Activated CD4-positive, CD25-positive, alpha-beta regulatory T cell treated with anti-CD3 and anti-CD28 coated beads, Interleukin-2, amount 50 U/mL, for 72 hours (primary cell): ENCODE data around the gene TJP1.

ENCODE experiments used
- DNase-seq: peaks from one replicate; pipeline ENCODE4 v3.0.0; 2021

Gene TJP1

GRCh38 chr15:29822100-29822683, at the start of gene TJP1:
Gene TJP1, minus strand, starts transcription at chr15:29822468. Its CDS starts 440 bp downstream, at chr15:29822028.
- no peak for DNase-seq

GRCh38 chr15:29871401-29871800, 49.1 kb upstream of the TJP1 start:
- DNase-seq, result no peak

- DNase-seq, result no peak
Measured at GRCh38 chr15:29870495-29871151, 48.4 kb upstream of the TJP1 start.

- DNase-seq, result no peak
Measured at GRCh38 chr15:29867241-29868000, 45.2 kb upstream of the TJP1 start.

GRCh38 chr15:29866337-29866736, 44.1 kb upstream of the TJP1 start:
- DNase-seq, result no peak

GRCh38 chr15:29864501-29864900, 42.2 kb upstream of the TJP1 start:
- DNase-seq, result no peak

- DNase-seq, result no peak
Measured at GRCh38 chr15:29863438-29863837, 41.2 kb upstream of the TJP1 start.

GRCh38 chr15:29862271-29862670, 40.0 kb upstream of the TJP1 start:
- DNase-seq, result no peak

GRCh38 chr15:29860872-29861271, 38.6 kb upstream of the TJP1 start:
- no peak for DNase-seq

GRCh38 chr15:29859973-29860715, 37.9 kb upstream of the TJP1 start:
- DNase-seq, result no peak

GRCh38 chr15:29859293-29859692, 37.0 kb upstream of the TJP1 start:
- no peak for DNase-seq

- DNase-seq, result no peak
Measured at GRCh38 chr15:29857221-29857789, 35.0 kb upstream of the TJP1 start.

- no peak for DNase-seq
Measured at GRCh38 chr15:29854413-29854812, 32.1 kb upstream of the TJP1 start.

GRCh38 chr15:29853211-29853987, 31.1 kb upstream of the TJP1 start:
- no peak for DNase-seq

- DNase-seq, result no peak
Measured at GRCh38 chr15:29852201-29852600, 29.9 kb upstream of the TJP1 start.

- DNase-seq, result no peak
Measured at GRCh38 chr15:29849716-29850115, 27.4 kb upstream of the TJP1 start.

GRCh38 chr15:29849218-29849617, 26.9 kb upstream of the TJP1 start:
- no peak for DNase-seq

GRCh38 chr15:29844290-29844903, 22.1 kb upstream of the TJP1 start:
- DNase-seq, result no peak

- no peak for DNase-seq
Measured at GRCh38 chr15:29842290-29842689, 20.0 kb upstream of the TJP1 start.

- DNase-seq, result no peak
Measured at GRCh38 chr15:29840926-29841325, 18.7 kb upstream of the TJP1 start.

GRCh38 chr15:29840054-29840453, 17.8 kb upstream of the TJP1 start:
- no peak for DNase-seq
